Measurements from ENCODE around the gene RABGEF1. TPM values are rescaled to one million over a fixed set of nuclear protein-coding genes. Genes with fewer than 3 reads are reported as not detected.

RABGEF1 gene
- total and polyA plus RNA-seq, 7 donors, result 12.0 to 23.2 (median 18.7) TPM

DNA sequence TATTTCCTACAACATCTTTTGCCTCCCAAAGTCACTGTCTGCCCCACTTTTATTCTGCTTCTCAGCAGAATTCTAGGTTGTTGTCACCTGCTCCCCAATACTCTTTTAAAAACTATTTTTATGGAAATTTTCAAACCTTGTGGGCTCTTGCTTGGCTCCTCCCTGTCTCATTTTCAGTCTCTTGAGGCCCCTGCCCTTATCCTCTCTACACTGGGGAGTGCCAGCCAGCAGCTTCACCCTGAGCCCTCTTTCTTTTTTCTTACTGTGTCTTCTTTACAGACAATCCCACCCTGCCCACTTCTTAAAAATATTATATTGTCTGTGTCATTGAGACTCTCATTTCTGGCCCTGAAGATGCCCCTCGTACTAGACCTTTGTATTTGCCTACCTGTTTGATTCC lies 118.8 kb downstream of the RABGEF1 start:
- Histone ChIP-seq H3K9me3 (no peaks in the 10 kb centered on the region), H3K27me3 (ENCODE audit: insufficient read depth in 3 of 3, low read length in 2 of 3) (no peaks in the 10 kb centered on the region), H3K27ac (peak overlapping the region; percentile 87), H3K4me1 (peaks cover 19% of the 10 kb centered on the region), H3K4me3 (peak overlapping the region; percentile 35), H3K36me3 (ENCODE audit: insufficient read depth in 1 of 2, low read depth in 1 of 2) (peaks cover 0 to 26% of the 10 kb centered on the region in 2 donors)
- DNase-seq, result no peak
- TF ChIP-seq, protein P1, sequence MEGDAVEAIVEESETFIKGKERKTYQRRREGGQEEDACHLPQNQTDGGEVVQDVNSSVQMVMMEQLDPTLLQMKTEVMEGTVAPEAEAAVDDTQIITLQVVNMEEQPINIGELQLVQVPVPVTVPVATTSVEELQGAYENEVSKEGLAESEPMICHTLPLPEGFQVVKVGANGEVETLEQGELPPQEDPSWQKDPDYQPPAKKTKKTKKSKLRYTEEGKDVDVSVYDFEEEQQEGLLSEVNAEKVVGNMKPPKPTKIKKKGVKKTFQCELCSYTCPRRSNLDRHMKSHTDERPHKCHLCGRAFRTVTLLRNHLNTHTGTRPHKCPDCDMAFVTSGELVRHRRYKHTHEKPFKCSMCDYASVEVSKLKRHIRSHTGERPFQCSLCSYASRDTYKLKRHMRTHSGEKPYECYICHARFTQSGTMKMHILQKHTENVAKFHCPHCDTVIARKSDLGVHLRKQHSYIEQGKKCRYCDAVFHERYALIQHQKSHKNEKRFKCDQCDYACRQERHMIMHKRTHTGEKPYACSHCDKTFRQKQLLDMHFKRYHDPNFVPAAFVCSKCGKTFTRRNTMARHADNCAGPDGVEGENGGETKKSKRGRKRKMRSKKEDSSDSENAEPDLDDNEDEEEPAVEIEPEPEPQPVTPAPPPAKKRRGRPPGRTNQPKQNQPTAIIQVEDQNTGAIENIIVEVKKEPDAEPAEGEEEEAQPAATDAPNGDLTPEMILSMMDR (IDR thresholded peaks at IDR 0.05), result no peak
- ATAC-seq, result no peak
- intact Hi-C loops (cut with DNase I), result no loop called here
- WGBS, 3 donors, result 85 to 91% (median 88%) methylated on average over 1 of the region's 1 CpG

DNA sequence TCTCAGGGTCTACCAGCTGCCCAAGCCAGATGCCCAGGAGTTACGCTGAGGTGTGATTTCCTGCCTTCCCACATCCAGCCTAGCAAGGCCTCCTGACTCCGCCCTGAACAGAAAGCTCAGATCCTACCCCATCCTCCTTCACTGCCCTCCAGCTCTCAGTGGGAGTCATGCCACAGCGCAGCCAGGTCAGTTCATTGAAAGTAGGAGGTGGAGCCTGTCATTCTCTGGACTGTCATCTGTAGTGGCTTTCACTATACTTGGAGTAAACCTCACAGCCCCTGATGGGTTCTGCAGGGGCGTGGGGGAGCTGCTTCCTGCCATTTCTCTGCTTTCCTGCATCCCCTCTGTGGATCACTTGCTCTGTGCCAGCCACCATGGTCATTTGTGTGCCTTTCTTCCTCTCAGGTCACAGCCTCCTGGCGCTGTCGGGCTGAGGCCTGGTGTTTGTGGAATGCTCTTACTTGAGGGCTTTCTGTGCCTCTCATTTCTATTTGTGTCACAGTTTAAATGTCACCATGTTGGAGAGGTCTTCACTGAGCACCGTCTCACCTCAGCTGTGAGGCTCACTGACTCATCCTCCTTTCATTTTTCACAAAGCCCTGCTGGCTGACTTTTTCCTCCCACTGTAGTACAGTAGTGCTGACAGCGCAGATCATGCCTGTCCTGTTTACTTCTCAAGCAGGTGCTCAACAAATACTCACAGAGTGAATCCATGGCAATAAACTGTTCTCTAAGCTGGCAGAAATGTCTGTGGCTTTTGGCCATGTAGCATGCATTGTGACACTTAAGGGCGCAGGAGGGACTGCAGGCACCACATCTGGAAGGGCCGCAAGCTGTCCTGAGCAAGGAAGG lies 119.5 kb downstream of the RABGEF1 start:
- peak overlapping the region; percentile 87 for H3K27ac ChIP-seq
- H3K36me3 ChIP-seq (ENCODE audit: insufficient read depth in 1 of 2, low read depth in 1 of 2), result peaks cover 0 to 29% of the 10 kb centered on the region in 2 donors

DNA sequence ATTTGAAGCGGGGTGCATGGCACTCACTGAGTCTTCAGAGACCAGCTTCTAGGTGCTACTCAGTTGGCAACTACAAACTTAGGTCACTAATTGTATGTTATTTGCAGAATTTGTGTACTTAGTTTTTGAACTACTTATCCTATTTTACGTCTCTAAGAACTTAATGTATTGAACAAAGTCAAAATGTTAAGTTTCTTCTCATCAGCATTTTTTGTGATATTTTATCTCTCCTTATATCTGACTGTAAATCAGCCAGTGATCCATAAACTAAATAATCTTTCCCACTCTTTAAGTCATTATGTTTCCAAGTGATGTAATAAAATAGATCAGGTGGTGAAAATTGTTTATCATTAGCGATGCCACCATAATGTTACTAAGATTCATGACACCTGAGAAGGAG lies 120.2 kb downstream of the RABGEF1 start:
- H3K9me3 ChIP-seq, result no peaks in the 10 kb centered on the region
- DNase-seq (no peak), ATAC-seq (no peak)
- H3K4me3 ChIP-seq, result peak overlapping the region; percentile 27
- TF ChIP-seq, protein P1 (IDR thresholded peaks at IDR 0.05), result no peak
- peak overlapping the region; percentile 87 for H3K27ac ChIP-seq
- H3K27me3 ChIP-seq (ENCODE audit: insufficient read depth in 3 of 3, low read length in 2 of 3), result no peaks in the 10 kb centered on the region
- intact Hi-C loops (cut with DNase I), result loop anchor here in 1 of 2 donors (5.0 kb wide), 1 partner anchor 62 kb away; the partner anchor contains the start of gene TMEM248
- peaks cover 0 to 29% of the 10 kb centered on the region in 2 donors for H3K36me3 ChIP-seq (ENCODE audit: insufficient read depth in 1 of 2, low read depth in 1 of 2)
- H3K4me1 ChIP-seq, result peaks cover 19% of the 10 kb centered on the region
- 87 to 94% (median 90%) methylated on average over 3 of the region's 3 CpGs for WGBS, 3 donors

More for the DNA sequence above, 119.5 kb downstream of the RABGEF1 start:
- WGBS, 3 donors, result 39 to 59% (median 41%) methylated on average over 10 of the region's 10 CpGs
- ATAC-seq (peak; percentile 98 to 99 (median 99)), DNase-seq (peak in 1 of 2 donors; percentile 80)
- peaks cover 19% of the 10 kb centered on the region for H3K4me1 ChIP-seq
- H3K9me3 ChIP-seq, result no peaks in the 10 kb centered on the region
- TF ChIP-seq, protein P1 (IDR thresholded peaks at IDR 0.05), result no peak
- no peaks in the 10 kb centered on the region for H3K27me3 ChIP-seq (ENCODE audit: insufficient read depth in 3 of 3, low read length in 2 of 3)
- peak overlapping the region; percentile 35 for H3K4me3 ChIP-seq
- intact Hi-C loops (cut with DNase I), result loop anchor here in 1 of 2 donors (5.0 kb wide), 1 partner anchor 62 kb away; the partner anchor contains the start of gene TMEM248

Other genes starting within 250 kb of the RABGEF1 start
- gene KCTD7, start 111.9 kb upstream of the RABGEF1 start, total RNA-seq, result 1 to 10 TPM; 2.6 to 7.8 (median 4.0) TPM
- gene KCTD7, start 111.9 kb upstream of the RABGEF1 start, polyA plus RNA-seq, result 1 to 10 TPM; 2.2 to 9.8 (median 8.4) TPM
- gene TMEM248, start 180.5 kb downstream of the RABGEF1 start, total RNA-seq, result 10 to 100 TPM; 33.9 to 38.6 (median 37.0) TPM
- 10 to 100 TPM; 16.0 to 33.4 (median 30.6) TPM for gene TMEM248, start 180.5 kb downstream of the RABGEF1 start, polyA plus RNA-seq

Data from psoas muscle (tissue), 8 donors.